ENCODE data around the gene PMCH. TPM values are rescaled to one million over a fixed set of nuclear protein-coding genes. Genes with fewer than 3 reads are reported as not detected.

PMCH gene
- total and polyA plus RNA-seq, 2 of the 8 experiments (the other 6 are each of a cell fraction or from before 2014, with no cell fraction given), result not detected

GRCh38 chr12:102204025-102204424 is 6.4 kb upstream of the PMCH start:
- ChIA-PET CTCF (ENCODE audit: partially characterized antibody) (no interaction called here), POLR2A (ENCODE audit: partially characterized antibody) (no interaction called here)
- Histone ChIP-seq H3K4ac (replicated peaks; ENCODE audit: insufficient read length, low read depth, low read length) (no peak overlapping the region), H3K14ac (ENCODE audit: insufficient read length) (no peak overlapping the region), H3K36me3 (ENCODE audit: control insufficient read depth in 2 of 4, insufficient read depth in 4 of 4, low read length in 3 of 4) (peaks cover 0 to 28% (median 6%) of the 10 kb centered on the region in 4 experiments; a peak in 5 of 8 replicates), H2BK5ac (ENCODE audit: low read depth, low read length) (no peak overlapping the region), H3K79me2 (ENCODE audit: control insufficient read depth in 1 of 2, insufficient read depth in 2 of 2, low read length in 2 of 2) (no peaks in the 10 kb centered on the region), H4K91ac (replicated peaks; ENCODE audit: insufficient read length, low read length) (no peak overlapping the region), H3K9me3 (ENCODE audit: insufficient read depth in 2 of 2, low read depth in 1 of 2, low read length in 1 of 2) (peaks cover 8 to 13% of the 10 kb centered on the region in 2 experiments; a peak in 3 of 4 replicates), H3K4me2 (ENCODE audit: insufficient read depth in 1 of 2, low read depth in 2 of 2, low read length in 2 of 2) (no peak overlapping the region), H3K23me2 (ENCODE audit: low read depth, low read length) (no peaks in the 10 kb centered on the region; the same call in 1 of the 2 replicates), H4K5ac (ENCODE audit: insufficient read length, low read depth, low read length) (no peak overlapping the region), H4K8ac (ENCODE audit: extremely low read depth, insufficient read depth, low read length) (no peak overlapping the region), H2BK20ac (ENCODE audit: low read length) (no peak overlapping the region), H3K27ac (ENCODE audit: low read depth, low read length) (no peak overlapping the region), H3K18ac (ENCODE audit: extremely low read depth, low read length) (no peak overlapping the region), H3K56ac (replicated peaks; ENCODE audit: insufficient read length, low read depth, low read length) (no peak overlapping the region), H3K27me3 (replicated peaks in 1 of 4; ENCODE audit: control insufficient read depth in 3 of 4, extremely low read depth in 1 of 4, insufficient read depth in 3 of 4, low read length in 3 of 4) (no peaks in the 10 kb centered on the region), H2AK5ac (ENCODE audit: low read depth, low read length) (no peak overlapping the region), H2BK12ac (ENCODE audit: low read depth, low read length) (no peak overlapping the region), H3K4me1 (replicated peaks in 1 of 4; ENCODE audit: control insufficient read depth in 3 of 4, insufficient read depth in 4 of 4, low read length in 3 of 4) (no peaks in the 10 kb centered on the region), H2BK120ac (replicated peaks; ENCODE audit: low read depth, low read length) (no peak overlapping the region), H3K4me3 (ENCODE audit: extremely low read depth in 1 of 4, insufficient read depth in 2 of 4, low read depth in 3 of 4, low read length in 4 of 4) (no peak overlapping the region), H3K23ac (ENCODE audit: insufficient read length) (no peak overlapping the region), H4K20me1 (replicated peaks in 1 of 2; ENCODE audit: control insufficient read depth in 1 of 2, insufficient read depth in 2 of 2, low read length in 2 of 2) (no peaks in the 10 kb centered on the region), H2AFZ (ENCODE audit: low read length) (no peak overlapping the region), H3K9ac (replicated peaks in 1 of 4; ENCODE audit: extremely low read depth in 1 of 4, low read depth in 3 of 4, low read length in 3 of 4) (no peak overlapping the region), H2BK15ac (ENCODE audit: low read length) (no peak overlapping the region), H3K79me1 (ENCODE audit: low read depth, low read length) (no peaks in the 10 kb centered on the region)
- WGBS, 2 experiments (ENCODE audit: extremely low coverage in 1 of 2, insufficient coverage in 1 of 2, insufficient read length in 1 of 2, insufficient replicate concordance in 2 of 2, low coverage in 1 of 2, low lambda C conversion rate in 2 of 2, missing lambda C conversion rate in 1 of 2), result 83% methylated on average over 2 of the region's 2 CpGs; no CpG with 5 or more reads in 1 of the 2 experiments
- no peak for DNase-seq (ENCODE audit: low read depth in 1 of 2, low spot score in 2 of 2)
- no peak for FAIRE-seq
- TF ChIP-seq JUN (IDR thresholded peaks at IDR 0.05; ENCODE audit: low read depth, low read length) (no peak), CTBP2 (IDR thresholded peaks at IDR 0.05; ENCODE audit: borderline replicate concordance, insufficient read depth, insufficient read length, low read length) (no peak), KDM1A (IDR thresholded peaks at IDR 0.05; ENCODE audit: borderline replicate concordance, low read length) (no peak), TEAD4 (IDR thresholded peaks at IDR 0.05; ENCODE audit: low read depth, low read length) (no peak), BCL11A (IDR thresholded peaks at IDR 0.05; ENCODE audit: low read depth in 2 of 2, low read length in 2 of 2) (no peak), SP4 (IDR thresholded peaks at IDR 0.05; ENCODE audit: low read length) (no peak), RAD21 (IDR thresholded peaks at IDR 0.05 in 1 of 2, conservative IDR thresholded peaks at IDR 0.05 in 1 of 2; ENCODE audit: low read depth in 2 of 2, low read length in 2 of 2) (no peak), CHD1 (IDR thresholded peaks at IDR 0.05; ENCODE audit: low read depth, low read length) (no peak), ZNF274 (IDR thresholded peaks at IDR 0.05; ENCODE audit: borderline replicate concordance, extremely low read depth, low read length) (no peak), TAF1 (IDR thresholded peaks at IDR 0.05; ENCODE audit: low read depth, low read length) (no peak), TBP (IDR thresholded peaks at IDR 0.05; ENCODE audit: low read depth, low read length) (no peak), CBX8 (IDR thresholded peaks at IDR 0.05; ENCODE audit: borderline replicate concordance, low read depth, low read length) (no peak), JUND (IDR thresholded peaks at IDR 0.05; ENCODE audit: low read length) (no peak), EGR1 (IDR thresholded peaks at IDR 0.05; ENCODE audit: borderline replicate concordance, low read depth, low read length) (no peak), ASH2L (IDR thresholded peaks at IDR 0.05; ENCODE audit: low read length) (no peak)
